GM12872 (cell line): ENCODE data around the gene KIF6.

Source experiments
- CTCF ChIP-seq: IDR thresholded peaks from 3 replicates; pipeline ENCODE4 v1.5.1; 2011; ENCODE audit warnings: low read depth, mild to moderate bottlenecking, low read length, moderate library complexity; ENCODE audit not compliant: insufficient read depth

The KIF6 gene

GRCh38 chr6:39296745-39297640 is 428.2 kb downstream of the KIF6 start:
- TF ChIP-seq CTCF = no peak

- TF ChIP-seq CTCF = no peak
Observed at GRCh38 chr6:39295611-39296011, 429.6 kb downstream of the KIF6 start.

GRCh38 chr6:39294899-39295298 is 430.3 kb downstream of the KIF6 start:
- TF ChIP-seq CTCF = no peak

- TF ChIP-seq CTCF = no peak
Observed at GRCh38 chr6:39294133-39294532, 431.1 kb downstream of the KIF6 start.

GRCh38 chr6:39292637-39293036 is 432.6 kb downstream of the KIF6 start:
- no peak for TF ChIP-seq CTCF

- no peak for TF ChIP-seq CTCF
Observed at GRCh38 chr6:39289490-39289889, 435.7 kb downstream of the KIF6 start.

- no peak for TF ChIP-seq CTCF
Observed at GRCh38 chr6:39287601-39288000, 437.6 kb downstream of the KIF6 start.
